ENCODE measurements around the gene MNS1. TPM values are rescaled to one million over a fixed set of nuclear protein-coding genes. Genes with fewer than 3 reads are reported as not detected.
"Not testable (repeated sequence)": the region's sequence is repeated elsewhere in the genome, so short reads cannot be mapped to it uniquely, and the experiment has no call there.

MNS1 gene, protein sequence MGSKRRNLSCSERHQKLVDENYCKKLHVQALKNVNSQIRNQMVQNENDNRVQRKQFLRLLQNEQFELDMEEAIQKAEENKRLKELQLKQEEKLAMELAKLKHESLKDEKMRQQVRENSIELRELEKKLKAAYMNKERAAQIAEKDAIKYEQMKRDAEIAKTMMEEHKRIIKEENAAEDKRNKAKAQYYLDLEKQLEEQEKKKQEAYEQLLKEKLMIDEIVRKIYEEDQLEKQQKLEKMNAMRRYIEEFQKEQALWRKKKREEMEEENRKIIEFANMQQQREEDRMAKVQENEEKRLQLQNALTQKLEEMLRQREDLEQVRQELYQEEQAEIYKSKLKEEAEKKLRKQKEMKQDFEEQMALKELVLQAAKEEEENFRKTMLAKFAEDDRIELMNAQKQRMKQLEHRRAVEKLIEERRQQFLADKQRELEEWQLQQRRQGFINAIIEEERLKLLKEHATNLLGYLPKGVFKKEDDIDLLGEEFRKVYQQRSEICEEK
- total RNA-seq (2014; rRNA removed; shearing (Covaris generic)): 3.0 TPM in 2 replicates
- 2.5 and 3.7 TPM in 2 replicates for polyA plus RNA-seq (2015; cell fraction: cytosol; rRNA removed)
- polyA plus RNA-seq (2015; cell fraction: nucleus; rRNA removed): 1.0 and 1.1 TPM in 2 replicates

DNA sequence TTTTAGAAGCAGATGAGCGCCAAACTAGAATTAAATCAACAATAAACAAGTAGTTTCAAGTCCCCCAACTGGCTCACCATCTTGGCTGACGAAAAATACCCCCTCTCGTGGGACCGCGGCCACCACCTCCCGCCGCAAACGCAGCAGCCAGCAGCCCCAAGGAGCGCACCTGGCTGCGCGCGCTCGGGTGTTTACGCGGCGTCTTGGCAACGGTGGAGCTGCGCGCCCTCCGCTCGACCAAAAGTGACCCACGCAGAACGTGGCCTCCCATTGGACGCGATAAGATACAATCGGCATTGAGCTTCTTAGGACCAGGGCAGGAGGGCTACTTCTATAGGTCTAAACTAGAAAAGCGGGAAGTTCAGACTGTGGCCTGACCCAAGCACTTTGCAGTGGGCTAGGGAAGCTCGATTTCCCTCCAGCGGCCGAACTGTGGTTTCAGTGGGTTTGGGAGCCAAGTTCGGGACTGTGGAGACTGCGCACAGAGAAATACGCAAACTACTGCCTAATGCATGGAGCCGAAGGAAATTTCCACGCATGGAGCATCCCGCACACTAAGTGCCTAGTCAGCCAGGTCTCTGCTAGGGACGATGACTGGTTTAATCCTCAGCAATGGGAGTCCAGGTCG lies at the start of gene MNS1:
TSS of gene MNS1 (minus strand) at position 245 of the 628 bp plus-strand sequence. CDS start at position 80, 165 bp downstream.
- DNase-seq (ENCODE audit: low read depth): peak; percentile 98

DNA sequence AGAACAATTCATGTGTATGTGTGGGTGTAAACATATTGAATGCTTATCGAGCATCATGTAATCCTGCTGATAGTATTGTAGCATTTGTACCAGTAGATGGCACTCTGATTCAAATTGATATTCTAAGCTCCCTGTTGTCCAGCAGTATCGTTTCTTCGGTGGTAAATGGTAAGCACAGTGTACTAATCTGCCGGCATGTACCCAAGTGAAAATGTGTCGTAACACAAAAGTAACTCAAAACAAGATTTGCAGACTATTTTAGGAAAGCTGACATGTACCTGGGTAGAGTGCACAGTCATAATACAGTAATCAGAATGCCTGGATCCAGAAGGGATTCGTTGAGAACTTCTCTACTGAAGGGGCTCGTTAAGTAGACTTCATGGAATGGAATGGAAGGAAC lies 31.7 kb upstream of the MNS1 start:
- peak; percentile 51 for DNase-seq (ENCODE audit: low read depth)

DNA sequence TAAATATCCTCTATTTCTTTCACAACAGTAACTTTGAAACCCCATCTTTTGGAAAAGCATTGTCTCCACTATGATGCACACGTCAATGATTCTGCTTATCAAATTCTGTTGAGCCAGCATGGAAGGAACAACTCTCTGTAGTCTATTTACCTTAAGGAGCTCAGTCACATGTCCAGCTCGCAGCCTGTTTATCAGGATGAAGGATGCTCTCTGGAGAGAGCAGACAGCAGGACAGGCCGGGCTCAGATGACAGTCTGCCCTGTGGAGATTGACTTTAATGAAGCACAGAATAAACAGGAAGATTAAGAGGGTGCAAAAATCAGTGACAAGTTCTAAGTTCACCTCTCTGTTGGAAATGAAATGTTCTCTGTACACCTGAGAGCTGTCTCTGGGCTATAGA lies 30.6 kb upstream of the MNS1 start:
- DNase-seq (ENCODE audit: low read depth): no peak

DNA sequence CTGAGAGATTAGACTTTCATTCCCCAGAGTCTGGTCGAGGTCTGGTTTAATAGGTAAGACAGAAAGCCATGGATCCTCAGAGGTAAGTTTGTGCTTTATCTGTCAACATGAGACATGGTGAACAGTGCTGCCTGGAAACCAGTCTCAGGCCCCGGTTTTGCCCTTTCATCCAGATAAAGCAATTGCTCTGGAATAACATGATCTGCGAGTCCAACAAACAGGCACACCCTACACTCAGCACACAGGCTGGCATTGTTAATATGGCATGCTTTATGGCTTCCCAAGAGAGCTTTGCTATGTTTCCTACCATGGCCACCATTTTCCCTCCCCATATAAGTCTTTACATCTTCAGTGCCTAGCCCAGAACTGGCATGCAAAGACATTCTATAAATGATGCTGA lies 30.1 kb upstream of the MNS1 start:
- DNase-seq (ENCODE audit: low read depth): no peak

DNA sequence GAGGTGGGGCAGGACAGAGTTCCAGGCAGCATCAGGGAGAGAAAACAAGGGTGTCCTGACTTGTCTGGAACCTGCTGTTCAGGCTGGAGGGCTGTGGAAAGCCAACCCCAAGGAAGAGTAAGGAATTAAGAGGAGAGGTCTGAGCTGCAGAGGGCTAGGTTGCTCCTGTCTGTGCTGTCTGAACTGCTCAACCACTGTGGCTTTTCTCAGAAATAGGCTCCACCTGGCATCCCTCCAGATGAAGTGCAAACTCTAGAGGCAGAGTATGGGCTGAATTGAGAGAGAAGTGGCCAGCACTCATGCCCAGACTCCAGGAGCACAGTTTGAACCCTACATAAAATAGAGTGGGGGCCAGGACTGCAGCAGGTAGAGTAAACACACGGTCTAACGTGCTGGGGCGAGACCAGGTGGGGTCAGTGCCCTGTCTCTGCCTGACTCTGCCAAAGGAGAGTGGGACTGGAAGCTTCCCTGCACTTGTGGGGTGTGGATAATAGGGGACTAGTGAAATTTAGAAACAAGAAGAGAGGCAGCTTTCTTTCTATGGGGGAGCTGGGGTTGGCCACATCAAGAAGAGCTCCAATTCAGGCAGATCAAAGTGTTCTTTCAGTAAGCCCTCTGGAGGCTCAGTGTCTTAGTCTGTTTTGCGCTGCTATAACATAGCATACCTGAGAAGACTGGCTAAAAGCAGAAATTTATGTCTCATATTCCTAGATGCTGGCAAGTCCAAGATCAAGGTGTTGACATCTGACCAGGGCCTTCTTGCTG lies 28.0 kb upstream of the MNS1 start:
- no peak for DNase-seq (ENCODE audit: low read depth)

DNA sequence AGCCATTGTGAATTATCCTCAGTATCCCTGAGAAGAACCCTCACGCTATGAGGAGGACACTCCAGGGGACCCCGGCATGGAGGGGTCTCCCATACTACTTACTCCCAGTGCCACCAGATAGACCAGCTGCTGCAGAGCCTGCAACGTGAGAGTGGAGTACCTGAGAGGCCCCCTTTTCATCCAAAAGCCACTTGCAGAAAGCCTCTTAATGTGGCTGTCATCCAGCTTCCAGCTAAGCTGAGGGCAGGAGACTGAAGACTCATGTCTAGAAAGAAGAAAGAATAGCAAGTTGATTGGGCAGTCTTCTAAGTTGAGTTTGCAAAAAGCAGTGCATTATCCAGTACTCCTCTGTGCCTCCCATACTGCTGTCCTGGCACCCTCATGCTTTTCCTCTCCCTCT lies 27.3 kb upstream of the MNS1 start:
- DNase-seq (ENCODE audit: low read depth): no peak

DNA sequence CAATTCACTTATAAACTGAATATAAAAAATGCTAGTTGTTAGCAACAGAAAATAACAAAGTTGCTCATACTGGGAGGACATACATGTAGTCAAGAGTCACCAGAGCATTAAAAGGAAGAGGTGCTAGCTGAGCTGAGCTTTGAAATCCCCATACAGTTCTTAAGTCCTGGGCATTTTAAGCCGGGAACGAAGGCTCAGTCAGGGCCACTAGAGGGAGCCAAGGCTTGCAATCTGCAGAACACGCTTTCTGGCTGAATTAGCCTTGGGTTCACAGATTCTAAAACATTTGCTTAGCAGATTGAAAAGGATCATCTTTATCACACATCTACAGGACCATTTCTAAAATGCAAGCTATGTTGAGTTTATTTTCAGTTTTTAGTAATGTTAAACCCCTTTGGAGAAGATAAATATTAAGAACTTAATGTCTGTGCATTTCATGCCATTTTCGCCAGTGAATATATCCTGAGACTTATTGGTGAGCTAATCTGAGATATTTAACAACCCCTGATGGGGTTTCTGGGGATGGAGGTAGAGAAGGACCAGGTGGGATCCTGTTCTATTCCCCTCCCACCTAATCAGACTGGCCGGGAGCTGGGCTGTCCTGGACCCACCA lies 26.3 kb upstream of the MNS1 start:
- DNase-seq (ENCODE audit: low read depth): peak; percentile 56

DNA sequence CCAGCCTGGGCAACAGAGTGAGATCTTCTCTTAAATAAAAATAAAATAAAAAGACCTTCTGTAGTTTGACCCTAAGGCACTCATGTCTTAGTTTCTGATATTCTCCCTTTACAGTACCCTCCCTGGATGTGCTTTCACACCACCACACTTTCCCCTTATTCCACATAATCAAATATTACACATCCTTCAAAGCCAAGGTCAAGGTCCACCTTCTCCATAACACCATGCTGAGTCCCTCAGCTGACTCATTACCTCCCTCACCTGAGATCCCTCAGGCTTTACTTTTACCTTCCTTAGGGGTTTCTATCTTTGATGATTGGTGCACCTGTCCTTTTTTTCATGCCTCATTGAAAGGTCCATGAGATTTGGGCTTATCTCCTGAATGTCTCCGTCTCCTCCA lies 25.5 kb upstream of the MNS1 start:
- no peak for DNase-seq (ENCODE audit: low read depth)

DNA sequence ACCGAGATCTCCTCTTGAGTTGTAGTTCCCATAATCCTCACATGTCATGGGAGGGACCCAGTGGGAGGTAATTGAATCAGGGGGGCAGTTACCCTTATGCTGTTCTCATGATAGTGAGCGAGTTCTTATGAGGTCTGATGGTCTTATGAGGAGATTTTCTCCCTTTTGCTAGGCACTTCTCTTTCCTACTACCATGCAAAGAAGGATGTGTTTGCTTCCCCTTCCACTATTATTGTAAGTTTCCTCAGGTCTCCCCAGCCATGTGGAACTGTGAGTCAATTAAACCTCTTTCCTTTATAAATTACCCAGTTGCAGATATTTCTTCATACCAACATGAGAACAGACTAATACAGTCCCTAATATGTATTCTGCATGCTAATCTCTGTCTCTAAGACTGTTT lies 21.3 kb upstream of the MNS1 start:
- not testable (repeated sequence) for DNase-seq (ENCODE audit: low read depth)

DNA sequence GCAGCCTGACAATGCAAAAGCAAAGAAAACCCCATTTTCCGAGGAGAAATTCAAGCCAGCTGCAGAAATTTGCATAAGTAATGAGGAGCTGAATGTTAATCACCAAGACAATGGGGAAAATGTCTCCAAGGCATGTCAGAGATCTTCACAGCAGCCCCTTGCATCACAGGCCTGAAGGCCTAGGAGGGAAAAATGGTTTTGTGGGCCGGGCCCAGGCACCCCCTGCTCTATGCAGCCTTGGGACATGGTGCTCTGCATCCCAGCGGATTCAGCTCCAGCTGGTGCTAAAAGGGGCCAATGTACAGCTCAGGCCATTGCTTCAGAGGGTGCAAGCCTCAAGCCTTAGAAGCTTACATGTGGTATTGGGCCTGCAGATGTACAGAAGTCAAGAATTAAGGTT lies 20.5 kb upstream of the MNS1 start:
- not testable (repeated sequence) for DNase-seq (ENCODE audit: low read depth)

DNA sequence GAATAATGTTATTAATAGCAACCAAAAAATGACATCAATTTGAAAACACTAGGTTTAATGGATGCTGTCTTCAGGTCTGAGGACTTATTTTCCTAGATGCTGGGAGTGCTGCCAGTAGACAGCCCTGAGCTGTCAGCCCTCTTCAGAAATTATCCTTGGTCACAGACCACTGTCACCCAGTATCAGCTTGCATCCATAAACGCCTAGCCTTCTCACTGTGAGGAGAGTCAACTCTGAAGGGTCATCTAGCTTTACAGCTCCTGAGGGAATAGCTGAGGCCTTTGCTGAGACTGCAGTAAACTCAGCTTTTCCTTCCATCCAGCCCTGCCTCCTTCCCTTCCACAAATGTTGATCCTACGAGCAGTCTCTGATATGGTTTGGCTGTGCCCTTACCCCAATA lies 19.4 kb upstream of the MNS1 start:
- no peak for DNase-seq (ENCODE audit: low read depth)

DNA sequence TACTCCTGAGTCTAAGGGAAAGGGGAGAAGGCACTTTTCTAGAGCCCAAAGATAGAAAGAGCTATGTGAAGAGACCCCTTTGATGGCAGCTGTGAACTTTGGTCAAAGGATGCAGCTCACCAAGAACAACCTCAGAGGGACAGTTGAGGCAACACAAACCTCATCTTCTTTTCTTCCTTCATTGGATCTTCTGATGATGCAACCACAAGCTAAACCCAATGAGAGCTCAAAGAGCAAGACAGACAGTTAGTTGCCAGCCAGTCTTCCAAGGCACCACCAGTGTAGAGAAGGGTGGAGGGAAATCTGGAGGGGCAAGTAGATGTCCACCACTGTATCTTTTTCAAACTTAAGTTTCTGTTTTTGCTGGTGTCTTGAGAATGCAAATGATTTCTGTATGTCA lies 10.4 kb upstream of the MNS1 start:
- no peak for DNase-seq (ENCODE audit: low read depth)

DNA sequence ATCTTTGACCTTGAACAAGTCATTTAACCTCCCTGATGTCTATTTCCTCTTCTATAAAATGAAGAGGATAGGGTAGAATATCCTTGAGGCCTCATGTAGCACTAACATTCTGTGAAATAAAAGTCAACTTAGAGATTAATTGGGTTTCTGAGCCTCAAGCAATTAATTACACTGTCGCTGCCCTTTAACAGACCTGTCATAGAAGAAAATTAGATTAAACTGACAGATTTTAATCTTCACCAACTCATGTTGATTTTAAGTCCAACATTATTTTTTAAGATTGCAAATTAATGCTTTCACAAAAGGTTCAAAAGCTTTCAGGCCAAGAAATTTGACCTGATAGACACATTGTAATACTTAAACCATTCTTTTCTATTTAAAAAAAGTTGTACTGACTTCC lies 8.1 kb upstream of the MNS1 start:
- DNase-seq (ENCODE audit: low read depth): no peak

DNA sequence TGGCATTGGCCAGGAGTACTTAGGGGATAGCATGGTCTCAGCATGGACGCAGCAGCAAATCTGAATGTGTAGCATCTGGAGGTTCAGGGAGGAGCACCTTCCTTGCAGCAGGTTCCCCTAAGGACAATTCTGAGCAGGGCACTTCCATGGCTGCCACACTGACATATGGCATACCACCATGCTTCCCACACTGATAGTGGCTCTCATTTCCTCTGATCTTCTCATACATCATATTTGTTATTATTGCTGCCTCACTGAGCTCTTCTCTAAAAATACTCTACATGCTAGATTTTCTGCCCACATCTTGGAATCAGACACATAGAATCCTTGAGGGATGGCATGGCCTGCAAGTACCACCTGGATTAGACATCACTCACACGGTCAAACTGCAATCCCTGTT lies 7.3 kb upstream of the MNS1 start:
- no peak for DNase-seq (ENCODE audit: low read depth)

DNA sequence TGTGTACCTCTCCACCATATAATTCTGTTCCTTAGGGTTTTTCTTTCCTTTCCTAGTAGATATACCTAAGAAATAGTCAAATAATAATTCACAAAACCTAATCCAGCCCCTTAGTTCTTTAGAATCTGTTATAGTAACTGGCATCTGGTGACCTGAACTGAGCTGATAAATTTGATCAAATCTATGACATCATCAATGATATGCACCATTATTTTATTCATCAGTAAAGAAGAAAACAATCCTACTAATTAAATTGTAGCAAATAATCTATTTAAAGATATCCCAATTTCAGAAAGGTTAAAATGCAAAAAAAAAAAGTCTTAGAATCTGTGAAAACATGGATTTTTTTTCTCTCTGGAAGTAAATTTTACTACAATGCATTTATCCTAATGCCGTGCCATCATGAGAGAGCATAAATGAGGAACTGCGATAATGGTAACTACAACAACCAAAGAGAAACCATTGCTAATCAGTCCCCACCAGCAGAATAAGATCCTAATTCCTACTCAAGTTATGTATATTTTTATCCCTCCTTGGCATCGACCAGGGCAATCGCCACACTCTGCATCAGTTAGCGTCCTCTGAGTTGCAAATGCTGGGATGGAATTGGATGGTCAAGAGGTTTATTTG lies 6.6 kb upstream of the MNS1 start:
- DNase-seq (ENCODE audit: low read depth): no peak

DNA sequence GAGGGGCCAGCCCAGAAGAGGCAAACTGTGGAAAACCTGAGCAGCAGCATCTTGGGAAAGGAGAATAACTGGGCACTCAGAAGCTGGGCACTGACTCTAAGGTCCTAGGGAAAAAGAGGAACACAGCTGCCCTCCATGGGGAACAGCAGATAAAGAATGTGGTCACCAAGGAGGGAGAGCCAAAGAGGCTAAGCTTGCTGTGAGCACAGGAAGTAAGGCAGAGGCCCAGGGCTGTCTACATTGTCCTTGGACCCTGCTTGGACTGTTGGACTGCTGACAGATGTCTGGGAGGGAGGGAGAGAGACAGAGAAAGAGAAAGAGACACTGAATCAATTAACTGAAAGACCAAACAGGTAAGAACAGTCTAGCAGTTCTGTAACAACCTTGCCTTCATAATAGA lies 4.5 kb upstream of the MNS1 start:
- no peak for DNase-seq (ENCODE audit: low read depth)

DNA sequence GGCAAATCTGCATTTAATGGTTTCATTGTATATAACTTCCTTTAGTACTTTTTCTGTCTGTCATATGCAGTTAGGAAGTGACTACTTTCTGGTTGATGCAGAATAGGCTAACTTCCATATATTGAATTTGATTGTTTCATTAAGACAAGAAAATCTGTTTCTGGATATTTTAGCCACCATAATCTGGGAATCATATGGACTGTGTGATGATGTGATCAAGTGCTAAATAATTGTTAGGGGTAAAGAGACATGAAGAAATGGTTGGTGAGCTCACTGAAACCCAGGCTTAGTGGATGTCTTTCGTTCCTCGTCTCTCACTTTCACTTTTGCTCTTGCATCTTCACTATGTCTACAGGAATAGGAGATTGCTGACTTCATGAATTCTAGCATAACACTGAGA lies 3.5 kb upstream of the MNS1 start:
- DNase-seq (ENCODE audit: low read depth): peak; percentile 39

DNA sequence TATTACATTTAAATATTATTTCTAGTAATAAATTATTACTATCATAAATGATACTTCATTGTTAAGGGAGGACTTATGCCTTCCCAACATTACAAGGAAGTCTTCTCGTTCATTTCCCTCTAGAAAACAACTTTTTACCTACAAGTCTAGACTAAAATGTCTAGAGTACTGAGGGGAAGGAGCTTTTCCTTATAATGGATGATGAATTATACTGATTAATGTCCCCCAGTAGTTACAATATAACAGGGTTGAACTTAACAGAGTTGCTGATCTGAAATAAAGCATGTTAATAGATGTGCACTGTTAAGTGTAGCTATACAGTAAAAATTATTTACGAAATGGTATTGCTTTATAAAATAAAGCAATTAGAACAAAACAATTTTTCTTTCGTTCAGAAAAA lies 2.7 kb upstream of the MNS1 start:
- DNase-seq (ENCODE audit: low read depth): no peak

DNA sequence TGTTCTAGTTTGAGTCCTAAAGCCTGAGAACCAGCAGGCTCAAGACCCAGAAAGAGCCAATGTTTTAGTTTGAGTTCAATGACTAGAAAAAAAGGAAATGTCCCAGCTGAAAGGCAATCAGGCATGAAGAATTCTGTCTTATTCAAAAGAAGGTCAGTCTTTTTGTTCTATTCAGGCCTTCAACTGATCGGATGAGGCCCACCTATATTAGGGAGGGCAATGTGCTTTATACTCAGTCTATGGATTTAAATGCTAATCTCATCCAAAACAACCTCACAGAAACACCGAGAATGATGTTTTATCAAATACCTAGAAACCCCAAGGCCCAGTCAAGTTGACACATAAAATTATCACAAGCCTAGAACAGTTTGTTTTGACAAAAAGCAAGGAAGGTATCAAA lies 4.0 kb downstream of the MNS1 start:
- DNase-seq (ENCODE audit: low read depth): no peak

DNA sequence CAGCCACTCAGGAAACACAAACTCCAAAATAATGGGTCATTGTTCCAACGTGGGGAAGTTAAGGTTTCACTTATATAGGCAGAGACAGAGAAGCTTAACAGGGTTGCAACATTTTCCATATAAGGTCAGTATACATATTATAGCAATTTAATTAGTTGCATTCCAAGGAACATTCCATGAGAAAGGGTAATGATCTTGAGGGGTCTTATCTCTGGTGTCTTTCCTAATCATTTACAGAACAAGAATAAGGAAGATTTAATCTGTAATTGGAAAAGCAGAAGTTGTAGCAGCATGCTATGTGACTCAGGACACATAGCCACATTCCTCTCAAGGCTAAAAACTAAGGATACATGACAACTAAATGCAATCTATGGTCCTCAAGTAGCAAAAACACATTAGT lies 4.9 kb downstream of the MNS1 start:
- DNase-seq (ENCODE audit: low read depth): no peak

DNA sequence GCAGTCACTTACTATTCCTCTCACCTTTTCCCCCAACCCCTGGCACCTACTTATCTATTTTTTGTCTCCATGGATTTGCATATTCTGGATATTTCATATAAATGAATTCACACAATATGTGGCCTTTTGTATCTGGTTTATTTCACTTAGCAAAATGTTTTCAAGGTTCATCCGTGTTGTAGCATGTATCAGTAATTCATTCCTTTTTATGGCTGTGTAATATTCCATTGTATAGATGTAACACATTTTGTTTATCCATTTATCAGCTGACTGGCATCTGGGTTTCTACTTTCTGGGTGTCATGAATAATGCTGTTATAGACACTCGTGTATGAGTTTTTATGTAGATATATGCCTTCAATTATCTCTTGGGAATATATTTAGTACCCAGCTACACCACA lies 5.8 kb downstream of the MNS1 start:
- no peak for DNase-seq (ENCODE audit: low read depth)
